HG03060 (cell line): ENCODE data around the gene HFE.

Experiments
- ATAC-seq: cut with Tn5 transposase; IDR thresholded peaks from one replicate; pipeline ENCODE4 v1.9.1; 2021; ENCODE audit warnings: low read depth, moderate number of reproducible peaks; ENCODE audit not compliant: unreplicated experiment

The HFE gene

GRCh38 chr6:26130581-26131249 lies 43.5 kb downstream of the HFE start:
- no peak for ATAC-seq

- no peak for ATAC-seq
Observed at GRCh38 chr6:26131618-26132017, 44.4 kb downstream of the HFE start.

- ATAC-seq: no peak
Observed at GRCh38 chr6:26133730-26134129, 46.5 kb downstream of the HFE start.

- ATAC-seq: no peak
Observed at GRCh38 chr6:26136321-26136720, 49.1 kb downstream of the HFE start.

- ATAC-seq: no peak
Observed at GRCh38 chr6:26140254-26140966, 53.2 kb downstream of the HFE start.

GRCh38 chr6:26140967-26141294 lies 53.7 kb downstream of the HFE start:
- no peak for ATAC-seq

GRCh38 chr6:26141378-26141904 lies 54.2 kb downstream of the HFE start:
- ATAC-seq: no peak

- no peak for ATAC-seq
Observed at GRCh38 chr6:26142026-26142425, 54.8 kb downstream of the HFE start.
